HEK293T (cell line): ENCODE data around the gene POFUT1.

Experiments
- ARNT ChIP-seq: fragments of 450-650 bp; IDR thresholded peaks from 2 replicates; pipeline ENCODE4 v1.6.1; 2017; ENCODE audit warnings: mild to moderate bottlenecking
- BHLHE40 ChIP-seq: fragments of 450-650 bp; IDR thresholded peaks from 2 replicates; pipeline ENCODE4 v1.6.1; 2016; ENCODE audit warnings: mild to moderate bottlenecking, moderate library complexity, borderline replicate concordance
- CTBP1 ChIP-seq: fragments of 450-650 bp; IDR thresholded peaks from 2 replicates; pipeline ENCODE4 v1.6.1; 2016; ENCODE audit warnings: borderline replicate concordance
- FOXA1 ChIP-seq: fragments of 450-650 bp; IDR thresholded peaks from 2 replicates; pipeline ENCODE4 v1.6.1; 2016; ENCODE audit warnings: mild to moderate bottlenecking
- FOXM1 ChIP-seq: fragments of 450-650 bp; IDR thresholded peaks from 2 replicates; pipeline ENCODE4 v1.6.1; 2017; ENCODE audit warnings: mild to moderate bottlenecking, borderline replicate concordance
- HDGF ChIP-seq: fragments of 450-650 bp; IDR thresholded peaks from 2 replicates; pipeline ENCODE4 v1.6.1; 2017; ENCODE audit warnings: antibody characterized with exemption, borderline replicate concordance
- L3MBTL2 ChIP-seq: fragments of 450-650 bp; conservative IDR thresholded peaks from 2 replicates; pipeline ENCODE4 v1.6.1; 2016; ENCODE audit warnings: mild to moderate bottlenecking
- NFRKB ChIP-seq: fragments of 450-650 bp; IDR thresholded peaks from 2 replicates; pipeline ENCODE4 v1.6.1; 2016; ENCODE audit warnings: mild to moderate bottlenecking, moderate library complexity
- SP1 ChIP-seq: fragments of 450-650 bp; IDR thresholded peaks from 2 replicates; pipeline ENCODE4 v1.6.1; 2017
- SUZ12 ChIP-seq: fragments of 450-650 bp; IDR thresholded peaks from 2 replicates; pipeline ENCODE4 v1.6.1; 2016; ENCODE audit warnings: mild to moderate bottlenecking
- TARDBP ChIP-seq: fragments of 450-650 bp; IDR thresholded peaks from 2 replicates; pipeline ENCODE4 v1.6.1; 2016
- ZNF384 ChIP-seq: fragments of 450-650 bp; IDR thresholded peaks from 2 replicates; pipeline ENCODE4 v1.6.1; 2016

- TF ChIP-seq SUZ12 (no peak), SP1 (no peak), CTBP1 (no peak), ZNF384 (no peak), L3MBTL2 (no peak), BHLHE40 (no peak), HDGF (no peak), FOXM1 (no peak), TARDBP (no peak), FOXA1 (no peak), NFRKB (no peak), ARNT (no peak)
Measured at GRCh38 chr20:32184961-32185603, 22.6 kb upstream of the POFUT1 start.
